CD1c-positive myeloid dendritic cell (primary cell): ENCODE results near the gene WDR18.

Source experiments
- DNase-seq: peaks from one replicate; pipeline ENCODE4 v3.0.0-alpha.2; 2016; ENCODE audit errors: extremely low spot score

WDR18 gene

DNA sequence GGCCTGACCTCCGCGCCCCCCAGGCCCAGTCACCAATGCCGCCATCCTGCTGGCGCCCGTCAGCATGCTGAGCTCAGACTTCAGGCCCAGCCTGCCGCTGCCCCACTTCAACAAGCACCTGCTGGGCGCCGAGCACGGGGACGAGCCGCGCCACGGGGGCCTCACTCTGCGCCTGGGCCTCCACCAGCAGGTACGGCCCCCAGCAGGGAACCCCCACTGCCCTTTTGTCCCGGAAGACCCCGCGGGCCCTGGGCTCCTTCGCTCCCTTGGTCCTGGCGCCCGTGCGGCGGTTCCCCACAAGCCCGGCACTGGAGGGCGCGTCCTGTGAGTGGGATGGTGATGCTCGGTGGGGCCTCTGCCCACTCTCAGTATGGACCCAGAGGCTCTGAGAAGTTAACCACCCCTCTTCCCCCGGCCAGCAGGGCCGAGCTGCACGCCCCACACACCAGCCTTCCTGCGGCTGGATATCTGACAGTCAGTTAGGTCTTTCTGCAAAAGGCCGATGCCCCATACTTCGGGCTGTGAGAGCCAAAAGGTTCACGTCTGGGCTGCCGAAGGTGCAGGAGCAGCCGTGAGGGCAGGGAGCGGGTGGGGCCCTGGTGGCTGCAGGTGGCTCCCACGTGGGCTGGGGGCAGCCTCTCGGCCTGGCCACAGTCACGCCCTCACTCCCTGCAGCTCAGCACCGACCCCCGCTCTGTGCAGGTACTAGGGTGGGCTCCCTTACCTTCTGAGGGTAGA is 8.0 kb downstream of the WDR18 start:
- no peak for DNase-seq

DNA sequence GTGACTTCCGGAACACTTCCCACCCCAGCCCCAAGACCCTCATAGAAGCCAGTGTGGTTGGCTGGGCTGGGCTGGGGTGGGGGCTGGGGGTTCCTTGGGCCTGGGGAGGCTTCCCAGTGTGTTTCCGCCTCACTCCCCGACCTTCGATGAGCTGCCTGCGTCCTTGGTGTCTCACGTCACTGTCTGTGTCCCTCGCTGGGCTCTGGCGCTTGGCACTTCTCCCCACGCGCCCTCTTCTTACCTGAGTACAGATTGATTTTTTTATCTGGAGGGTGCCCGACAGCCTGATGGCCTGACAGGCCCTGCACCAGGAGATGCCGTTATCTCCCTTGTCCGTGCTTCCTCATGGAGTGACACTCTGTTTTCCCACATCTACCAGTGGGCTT is 8.5 kb downstream of the WDR18 start:
- DNase-seq: no peak

DNA sequence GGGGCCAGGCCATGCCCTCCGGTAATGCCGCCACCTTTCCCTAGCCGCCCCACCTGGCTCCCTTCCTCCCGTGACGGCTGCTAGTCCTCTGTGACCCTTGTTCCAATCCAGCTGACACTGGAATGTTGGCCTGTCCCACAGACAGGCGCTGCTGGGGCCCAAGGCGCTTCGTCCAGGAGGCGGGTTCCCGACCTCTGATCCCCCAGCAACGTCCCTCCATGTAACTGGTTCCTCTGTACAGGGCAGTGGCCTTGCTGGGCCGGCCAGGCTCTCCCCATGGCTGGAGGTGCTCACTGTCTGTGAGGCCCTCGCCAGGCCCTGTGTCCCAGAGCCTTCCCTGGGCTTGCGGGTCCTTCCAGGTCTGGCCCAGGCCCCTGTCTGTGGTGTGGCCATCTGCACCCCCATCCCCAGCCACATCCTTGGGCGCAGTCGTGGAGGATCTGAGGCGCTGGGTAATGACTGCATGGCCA is 9.3 kb downstream of the WDR18 start:
- DNase-seq: no peak

DNA sequence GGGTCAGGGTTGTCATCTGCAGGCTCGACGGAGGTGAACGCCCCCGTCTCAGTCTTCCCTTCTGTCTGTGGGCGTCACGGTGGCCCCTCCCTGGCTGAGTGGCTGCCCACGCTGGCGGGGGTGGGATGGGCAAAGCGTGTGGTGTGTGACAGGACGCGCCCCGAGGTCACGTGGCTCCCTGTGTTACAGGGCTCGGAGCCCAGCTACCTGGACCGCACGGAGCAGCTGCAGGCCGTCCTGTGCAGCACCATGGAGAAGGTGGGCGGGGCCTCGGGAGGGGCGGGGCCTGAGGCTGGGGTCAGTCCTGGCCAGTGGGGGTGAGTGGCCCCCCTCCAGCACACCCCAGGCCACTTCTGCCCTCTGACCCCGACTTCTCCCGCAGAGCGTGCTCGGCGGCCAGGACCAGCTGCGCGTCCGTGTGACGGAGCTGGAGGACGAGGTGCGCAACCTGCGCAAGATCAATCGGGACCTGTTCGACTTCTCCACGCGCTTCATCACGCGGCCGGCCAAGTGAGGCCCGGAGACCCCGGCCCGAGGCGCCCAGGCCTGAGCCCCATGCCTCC is 9.8 kb downstream of the WDR18 start:
- DNase-seq: no peak

DNA sequence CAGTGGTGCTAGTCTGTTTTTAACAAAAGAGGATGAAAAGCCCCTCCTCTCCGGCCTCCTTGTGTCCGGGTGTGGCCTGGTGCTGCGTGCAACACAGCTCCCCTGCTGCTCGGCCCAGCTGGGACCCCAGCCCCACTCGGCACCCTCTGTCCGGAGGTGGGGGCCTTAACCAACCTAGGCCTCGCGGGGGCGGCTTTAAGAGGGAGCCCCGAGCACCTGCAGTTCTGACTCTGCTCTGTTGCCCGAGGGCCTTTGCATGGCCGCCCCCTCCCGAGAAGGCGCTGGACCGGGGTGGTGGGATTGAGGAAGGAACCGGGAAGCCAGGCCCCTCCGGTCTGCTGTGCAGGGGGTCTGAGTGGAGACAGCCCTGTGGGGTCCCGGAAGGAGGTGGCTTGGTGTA is 10.4 kb downstream of the WDR18 start:
- no peak for DNase-seq

DNA sequence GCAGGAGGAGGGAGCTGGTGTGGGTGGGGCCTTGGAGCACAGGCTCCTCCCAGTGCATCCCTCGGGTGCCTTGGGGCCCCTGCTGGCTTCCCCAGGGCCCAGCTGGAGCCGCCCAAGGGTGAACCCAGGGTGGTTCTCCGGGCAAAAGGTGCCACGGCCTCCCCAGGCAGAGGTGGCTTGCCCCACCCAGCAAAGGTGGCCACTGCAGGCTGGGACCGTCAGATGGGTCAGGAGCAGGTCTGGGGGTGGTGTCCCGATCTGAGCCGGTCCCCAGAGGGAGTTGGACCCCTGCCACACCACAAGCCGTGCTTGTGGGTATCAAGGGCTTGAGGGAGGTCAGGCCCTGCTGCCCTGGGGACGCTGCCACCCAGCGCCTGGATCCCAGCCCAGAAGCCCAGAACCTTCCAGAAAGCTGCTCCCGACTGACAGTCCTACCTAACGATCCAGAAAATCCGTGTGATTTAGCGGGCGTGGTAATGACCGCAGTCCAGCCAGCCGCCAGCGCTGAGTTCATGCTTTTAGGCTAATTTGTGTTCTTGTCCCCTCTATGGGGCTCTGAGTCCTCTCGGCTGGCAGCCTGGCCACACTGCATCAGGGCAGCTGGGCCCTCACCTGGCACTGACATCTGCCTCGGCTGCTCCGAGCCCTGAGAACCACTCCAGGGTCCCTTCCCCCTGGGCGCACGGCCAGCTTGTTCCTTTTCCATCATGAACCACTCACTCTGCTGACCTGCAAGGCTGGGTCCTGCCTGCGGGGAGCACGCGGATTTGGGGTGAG is 11.1 kb downstream of the WDR18 start:
- DNase-seq: no peak

DNA sequence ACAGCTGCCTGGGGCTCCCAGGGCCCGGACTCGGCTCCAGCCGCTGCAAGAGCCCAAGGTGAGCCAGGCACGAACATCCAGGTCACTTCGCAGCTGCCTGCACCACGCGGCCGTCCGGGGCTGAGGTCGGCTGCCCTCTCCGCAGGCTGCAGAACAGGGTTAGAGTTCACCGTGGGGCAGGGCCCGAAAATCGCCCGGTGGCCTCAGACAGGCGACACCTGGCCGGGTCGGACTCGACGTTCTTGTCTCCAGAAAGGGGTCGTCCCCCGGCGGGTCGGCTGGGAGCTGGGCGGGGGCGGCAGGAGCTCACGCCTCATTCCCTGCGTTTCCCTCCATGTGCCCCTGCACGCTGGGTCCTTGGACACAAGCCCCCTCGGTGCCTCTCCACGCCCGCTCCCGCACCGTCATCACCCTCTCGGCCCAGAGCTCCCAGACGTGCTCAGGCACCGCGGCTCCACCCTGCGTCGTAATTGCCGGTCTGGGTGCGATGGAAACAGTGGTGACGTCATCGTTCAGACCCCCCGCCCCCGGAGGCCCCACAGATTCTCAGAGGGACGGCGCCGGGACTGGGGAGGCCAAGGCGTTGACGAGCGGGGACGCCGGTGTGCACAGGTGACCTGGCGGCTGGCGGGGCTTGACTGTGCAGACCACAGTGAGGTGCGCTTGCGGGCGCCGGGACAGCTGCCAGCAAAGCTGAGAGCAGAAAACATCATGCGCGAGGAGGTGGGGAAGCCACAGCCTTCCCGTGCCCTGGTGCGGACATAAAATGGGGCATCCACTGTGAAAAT is 12.1 kb downstream of the WDR18 start:
- DNase-seq: peak; percentile 33

DNA sequence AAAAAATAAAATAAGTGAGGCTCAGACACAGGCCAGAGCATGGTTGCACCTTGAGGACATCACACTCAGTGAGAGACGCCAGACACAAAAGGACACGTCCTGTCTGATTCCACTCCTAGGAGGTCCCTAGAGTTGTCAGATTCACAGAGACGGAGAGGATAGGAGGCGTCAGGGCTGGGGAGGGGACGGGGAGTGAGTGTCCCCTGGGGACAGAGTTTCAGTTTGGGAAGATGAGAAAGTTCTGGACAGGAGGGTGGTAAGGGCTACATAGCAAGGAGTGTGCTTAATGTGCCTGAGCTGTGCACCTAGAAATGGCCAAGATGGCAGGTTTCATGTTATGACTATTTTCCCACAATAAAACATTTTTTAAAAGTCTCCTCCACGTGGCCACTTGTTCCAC is 13.9 kb downstream of the WDR18 start:
- DNase-seq: no peak

DNA sequence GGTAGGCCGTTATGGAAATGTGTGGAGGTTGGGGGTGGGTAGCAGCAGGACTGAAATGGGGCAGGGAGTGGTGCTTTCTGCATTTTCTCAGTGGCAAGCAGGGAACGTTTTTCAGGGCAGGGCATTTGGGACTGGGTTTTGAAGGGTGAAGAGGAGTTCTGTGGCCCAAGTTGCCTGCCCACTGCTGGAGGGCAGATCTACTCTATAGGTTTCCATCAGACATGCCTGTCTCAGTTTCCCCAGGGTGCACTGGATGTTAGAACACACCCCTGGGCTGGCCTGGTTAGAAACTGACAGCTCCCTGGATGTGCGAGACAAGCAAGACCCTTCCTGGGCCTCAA is 15.2 kb downstream of the WDR18 start:
- no peak for DNase-seq

DNA sequence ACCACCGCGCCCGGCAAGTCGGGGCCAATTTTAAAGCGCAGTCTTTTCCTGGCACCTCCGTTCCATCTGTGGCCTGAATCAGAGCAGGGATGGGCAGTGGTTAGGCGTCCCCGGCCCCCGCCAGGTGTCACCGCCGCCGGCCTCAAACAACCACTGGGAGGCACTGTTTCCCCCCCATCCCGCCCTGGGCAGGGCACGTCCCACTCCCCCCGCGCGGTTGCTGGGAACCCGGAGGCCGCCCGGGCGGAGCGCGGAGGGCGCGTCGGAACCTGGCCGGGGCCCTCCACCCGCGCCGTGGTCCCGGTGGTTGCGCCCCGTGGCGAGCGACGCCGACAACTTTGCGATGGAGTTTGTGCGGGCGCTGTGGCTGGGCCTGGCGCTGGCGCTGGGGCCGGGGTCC is 15.9 kb downstream of the WDR18 start, which contains the start of gene GRIN3B:
Gene GRIN3B (plus strand): TSS at position 325 of the 400 bp plus-strand sequence. CDS start 19 bp downstream, at position 344.
- peak; percentile 70 for DNase-seq

DNA sequence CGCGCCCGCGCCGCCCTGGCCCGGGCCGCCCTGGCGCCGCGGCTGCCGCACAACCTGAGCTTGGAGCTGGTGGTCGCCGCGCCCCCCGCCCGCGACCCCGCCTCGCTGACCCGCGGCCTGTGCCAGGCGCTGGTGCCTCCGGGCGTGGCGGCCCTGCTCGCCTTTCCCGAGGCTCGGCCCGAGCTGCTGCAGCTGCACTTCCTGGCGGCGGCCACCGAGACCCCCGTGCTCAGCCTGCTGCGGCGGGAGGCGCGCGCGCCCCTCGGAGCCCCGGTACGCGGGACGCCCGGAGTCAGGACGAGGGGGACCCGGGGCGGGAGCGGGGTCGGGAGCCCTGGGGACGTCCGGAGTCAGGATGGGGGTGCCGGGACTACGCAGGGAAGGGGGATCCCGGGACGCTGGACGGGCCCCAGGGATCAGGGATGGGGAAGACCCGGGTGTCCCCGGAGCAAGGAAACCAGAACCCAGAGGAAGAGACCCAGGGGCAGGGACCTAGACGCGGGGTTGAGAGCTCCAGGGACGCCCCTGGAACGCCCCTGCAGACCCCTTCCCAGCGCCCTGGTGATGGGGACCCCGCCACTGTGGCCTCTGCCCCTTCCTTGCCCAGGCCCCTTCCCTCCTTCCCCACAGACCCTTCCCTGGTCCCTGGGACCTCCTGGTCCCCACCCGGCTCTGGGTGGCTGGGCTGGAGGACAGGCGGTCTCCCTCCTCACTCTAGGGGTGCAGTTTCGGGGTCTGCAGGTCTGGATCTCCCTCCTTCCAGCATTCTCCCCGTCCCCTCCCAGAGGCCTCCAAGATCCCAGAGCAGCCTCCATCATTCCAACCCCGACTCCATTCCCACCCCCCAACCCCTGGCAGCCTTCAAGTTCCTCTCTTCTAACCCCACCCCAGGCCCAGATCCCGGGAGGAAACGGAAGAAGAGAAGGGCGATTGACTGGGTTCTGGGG is 16.7 kb downstream of the WDR18 start:
- peak; percentile 14 for DNase-seq

DNA sequence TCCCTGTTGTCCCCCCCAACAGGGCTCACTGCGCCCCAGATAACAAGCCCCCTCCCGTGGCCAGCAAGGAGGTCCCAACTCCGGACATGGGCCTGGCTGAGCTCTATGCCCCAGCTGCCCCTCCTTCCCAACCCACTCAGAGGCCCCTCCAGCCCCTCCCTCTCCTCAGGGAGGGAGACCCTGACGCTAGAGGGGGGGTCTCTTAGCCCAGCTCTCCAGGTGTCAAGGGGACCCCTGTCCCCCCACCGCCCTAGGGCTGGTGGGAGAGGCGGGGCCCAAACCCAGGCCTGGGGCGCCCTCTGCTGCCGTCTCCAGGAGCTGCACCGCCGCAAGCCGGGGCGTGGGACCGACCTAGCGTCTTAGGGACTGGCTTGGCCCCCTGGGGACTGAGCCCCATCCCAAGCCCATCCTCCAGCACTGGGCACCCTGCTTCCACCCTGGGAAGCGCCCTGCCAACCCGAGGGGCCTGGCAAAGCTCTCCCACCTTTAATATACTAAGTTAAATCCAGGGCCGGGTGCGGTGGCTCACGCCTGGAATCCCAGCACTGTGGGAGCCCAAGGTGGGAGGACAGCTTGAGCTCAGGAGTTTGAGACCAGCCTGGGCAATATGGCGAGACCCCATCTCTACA is 17.5 kb downstream of the WDR18 start:
- peak; percentile 69 for DNase-seq

DNA sequence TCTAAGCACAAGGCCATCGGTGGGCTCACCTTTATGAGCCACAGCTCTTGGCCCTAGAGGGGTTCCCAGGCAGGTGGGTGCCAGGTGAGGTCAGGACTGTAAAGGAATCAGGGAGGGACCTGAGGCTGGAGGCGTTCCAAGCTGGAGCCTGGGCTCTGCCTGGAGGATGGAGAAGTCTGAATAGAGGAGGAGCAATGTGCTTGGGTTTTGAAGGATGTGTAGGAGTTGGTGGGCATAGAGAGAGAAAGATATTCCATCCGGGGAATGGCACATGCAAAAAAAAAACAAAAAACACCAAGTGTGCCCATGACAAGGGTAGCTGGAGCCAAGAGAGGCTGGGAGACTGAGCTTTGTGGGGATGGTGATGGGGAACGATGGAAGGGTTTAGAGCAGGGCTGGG is 18.5 kb downstream of the WDR18 start:
- DNase-seq: no peak

DNA sequence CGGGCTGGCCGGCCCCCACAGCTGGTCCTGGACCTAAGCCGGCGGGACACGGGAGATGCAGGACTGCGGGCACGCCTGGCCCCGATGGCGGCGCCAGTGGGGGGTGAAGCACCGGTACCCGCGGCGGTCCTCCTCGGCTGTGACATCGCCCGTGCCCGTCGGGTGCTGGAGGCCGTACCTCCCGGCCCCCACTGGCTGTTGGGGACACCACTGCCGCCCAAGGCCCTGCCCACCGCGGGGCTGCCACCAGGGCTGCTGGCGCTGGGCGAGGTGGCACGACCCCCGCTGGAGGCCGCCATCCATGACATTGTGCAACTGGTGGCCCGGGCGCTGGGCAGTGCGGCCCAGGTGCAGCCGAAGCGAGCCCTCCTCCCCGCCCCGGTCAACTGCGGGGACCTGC is 19.1 kb downstream of the WDR18 start:
- no peak for DNase-seq

DNA sequence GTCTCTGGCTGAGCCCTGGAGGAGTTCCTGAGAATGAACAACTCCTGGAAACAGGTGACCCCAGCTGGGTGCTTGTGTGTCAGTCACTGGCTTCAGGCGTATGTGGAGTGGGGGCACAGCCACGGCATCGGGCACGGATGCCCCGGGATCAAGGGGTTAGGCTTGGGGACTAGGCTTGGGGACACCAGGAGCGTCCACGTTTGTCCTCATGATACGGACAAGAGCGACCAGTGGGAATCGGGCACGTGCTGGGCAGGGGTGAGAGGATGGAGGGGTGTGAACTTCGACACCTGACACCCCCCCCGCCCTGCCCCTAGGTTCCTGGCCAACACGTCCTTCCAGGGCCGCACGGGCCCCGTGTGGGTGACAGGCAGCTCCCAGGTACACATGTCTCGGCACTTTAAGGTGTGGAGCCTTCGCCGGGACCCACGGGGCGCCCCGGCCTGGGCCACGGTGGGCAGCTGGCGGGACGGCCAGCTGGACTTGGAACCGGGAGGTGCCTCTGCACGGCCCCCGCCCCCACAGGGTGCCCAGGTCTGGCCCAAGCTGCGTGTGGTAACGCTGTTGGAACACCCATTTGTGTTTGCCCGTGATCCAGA is 20.2 kb downstream of the WDR18 start:
- no peak for DNase-seq

DNA sequence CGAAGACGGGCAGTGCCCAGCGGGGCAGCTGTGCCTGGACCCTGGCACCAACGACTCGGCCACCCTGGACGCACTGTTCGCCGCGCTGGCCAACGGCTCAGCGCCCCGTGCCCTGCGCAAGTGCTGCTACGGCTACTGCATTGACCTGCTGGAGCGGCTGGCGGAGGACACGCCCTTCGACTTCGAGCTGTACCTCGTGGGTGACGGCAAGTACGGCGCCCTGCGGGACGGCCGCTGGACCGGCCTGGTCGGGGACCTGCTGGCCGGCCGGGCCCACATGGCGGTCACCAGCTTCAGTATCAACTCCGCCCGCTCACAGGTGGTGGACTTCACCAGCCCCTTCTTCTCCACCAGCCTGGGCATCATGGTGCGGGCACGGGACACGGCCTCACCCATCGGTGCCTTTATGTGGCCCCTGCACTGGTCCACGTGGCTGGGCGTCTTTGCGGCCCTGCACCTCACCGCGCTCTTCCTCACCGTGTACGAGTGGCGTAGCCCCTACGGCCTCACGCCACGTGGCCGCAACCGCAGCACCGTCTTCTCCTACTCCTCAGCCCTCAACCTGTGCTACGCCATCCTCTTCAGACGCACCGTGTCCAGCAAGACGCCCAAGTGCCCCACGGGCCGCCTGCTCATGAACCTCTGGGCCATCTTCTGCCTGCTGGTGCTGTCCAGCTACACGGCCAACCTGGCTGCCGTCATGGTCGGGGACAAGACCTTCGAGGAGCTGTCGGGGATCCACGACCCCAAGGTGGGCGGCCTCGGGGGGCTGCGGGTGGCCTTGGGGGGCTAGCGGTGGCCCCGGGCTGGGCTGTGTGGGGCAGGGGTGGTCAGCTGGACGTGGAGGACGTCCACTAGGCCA is 20.9 kb downstream of the WDR18 start:
- no peak for DNase-seq

DNA sequence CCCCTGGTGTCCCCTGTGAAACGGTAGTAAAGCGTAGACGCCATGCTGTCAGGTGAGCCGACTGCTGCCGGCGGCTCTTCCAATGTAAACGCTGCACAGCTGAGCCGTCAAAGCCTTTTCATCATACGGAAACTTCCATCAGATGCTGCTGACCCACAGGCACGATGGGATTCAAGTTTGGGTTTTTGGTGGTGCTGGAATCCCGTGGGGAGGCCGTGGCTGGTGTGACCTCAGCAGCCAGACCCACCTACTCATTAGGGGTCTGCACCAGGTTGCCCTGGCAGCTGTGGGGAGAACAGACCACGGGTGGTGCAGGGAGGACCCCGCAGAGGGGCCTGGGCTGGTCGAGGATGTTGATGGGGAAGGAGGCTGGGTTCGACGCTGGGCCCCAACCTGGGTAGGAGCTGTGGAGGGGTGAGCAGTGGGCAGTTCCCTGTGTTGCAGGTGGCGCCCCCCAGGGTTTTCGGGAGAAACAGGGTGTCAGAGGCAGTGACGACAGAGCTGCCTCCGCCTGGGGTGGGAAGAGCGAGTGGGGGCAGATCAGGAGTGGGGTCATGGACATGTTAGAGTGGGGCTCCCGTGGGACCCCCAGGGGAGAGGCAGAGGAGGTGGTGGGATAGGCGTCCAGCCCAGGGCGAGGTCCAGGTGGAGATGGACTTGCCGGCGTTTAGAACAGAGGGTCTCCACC is 22.7 kb downstream of the WDR18 start:
- DNase-seq: no peak

DNA sequence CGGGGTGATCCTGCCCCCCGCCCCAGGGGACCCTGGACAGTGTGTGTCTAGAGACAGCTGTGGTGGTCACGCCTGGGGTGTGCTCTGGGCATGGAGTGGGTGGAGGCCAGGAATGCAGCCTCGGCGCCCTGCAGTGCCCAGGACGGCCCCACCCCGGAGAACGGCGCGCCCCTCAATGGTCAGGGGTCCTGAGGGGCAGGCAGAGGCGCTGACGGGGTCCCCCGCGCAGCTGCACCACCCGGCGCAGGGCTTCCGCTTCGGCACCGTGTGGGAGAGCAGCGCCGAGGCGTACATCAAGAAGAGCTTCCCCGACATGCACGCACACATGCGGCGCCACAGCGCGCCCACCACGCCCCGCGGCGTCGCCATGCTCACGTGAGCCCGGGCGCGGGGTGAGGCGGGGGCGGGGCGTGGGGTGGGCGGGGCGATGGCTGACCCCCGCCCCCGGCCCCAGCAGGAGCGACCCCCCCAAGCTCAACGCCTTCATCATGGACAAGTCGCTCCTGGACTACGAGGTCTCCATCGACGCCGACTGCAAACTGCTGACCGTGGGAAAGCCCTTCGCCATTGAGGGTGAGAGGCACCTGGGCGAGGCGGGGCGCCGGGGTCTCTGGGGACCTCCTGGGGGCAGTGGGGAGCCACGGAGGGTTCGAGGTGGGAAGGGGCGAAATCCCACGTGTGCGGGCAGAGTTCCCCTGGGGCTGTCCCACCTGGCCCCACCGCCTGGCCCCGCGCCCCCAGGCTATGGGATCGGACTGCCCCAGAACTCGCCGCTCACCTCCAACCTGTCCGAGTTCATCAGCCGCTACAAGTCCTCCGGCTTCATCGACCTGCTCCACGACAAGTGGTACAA is 23.5 kb downstream of the WDR18 start:
- no peak for DNase-seq
